Thyroid gland (tissue), 4 donors: ENCODE results near the gene NT5C2. TPM values are rescaled to one million over a fixed set of nuclear protein-coding genes. Genes with fewer than 3 reads are reported as not detected.

Experiments used
- DNase-seq, 2 donors: peaks; one replicate each; pipeline ENCODE4 v3.0.0-alpha.2; 2019
- H3K27ac ChIP-seq, 3 donors: fragments of 200-600 bp; sonication (generic); 1 replicate in 2 of 3; 2 replicates in 1 of 3; pipeline ENCODE4 v1.5.1; 2016 to 2019; ENCODE audit warnings: mild to moderate bottlenecking in 1 of 3, moderate library complexity in 1 of 3
- H3K27me3 ChIP-seq: fragments of 200-600 bp; sonication (generic); one replicate; pipeline ENCODE4 v1.5.1; 2019
- H3K36me3 ChIP-seq, 2 donors: fragments of 200-600 bp; sonication (generic); one replicate each; pipeline ENCODE4 v1.5.1; 2016 to 2019
- H3K4me1 ChIP-seq, 2 donors: fragments of 200-600 bp; sonication (generic); one replicate each; pipeline ENCODE4 v1.5.1; 2017 to 2019
- H3K4me3 ChIP-seq, 3 donors: fragments of 200-600 bp; sonication (generic); replicated peaks in 1 of 3; 1 replicate in 2 of 3; 2 replicates in 1 of 3; pipeline ENCODE4 v1.5.1; 2016; ENCODE audit warnings: mild to moderate bottlenecking in 1 of 3
- H3K9me3 ChIP-seq: fragments of 200-600 bp; sonication (generic); one replicate; pipeline ENCODE4 v1.5.1; 2017
- CTCF ChIP-seq, 6 experiments: fragments of 200-600 bp in 3 of 6; fragments of 450-650 bp in 3 of 6; sonication (generic) in 3 of 6; IDR thresholded peaks; one replicate each; pipeline ENCODE4 v1.5.1; 2016 to 2019; ENCODE audit warnings: antibody characterized with exemption in 6 of 6, mild to moderate bottlenecking in 2 of 6, inconsistent platforms in 1 of 6, moderate library complexity in 1 of 6
- POLR2A ChIP-seq, 2 donors: fragments of 450-650 bp; IDR thresholded peaks; one replicate each; pipeline ENCODE4 v1.6.1; 2017; ENCODE audit warnings: antibody characterized with exemption in 2 of 2, mild to moderate bottlenecking in 2 of 2, moderate library complexity in 1 of 2
- WGBS, 2 donors: methylation state at CpG; one replicate each; pipeline ENCODE4 v1.1.5; 2017; 5-methylcytosine and 5-hydroxymethylcytosine counted together
- intact Hi-C: fragments of 100-400 bp; cut with DNase I; formaldehyde crosslinking; loops from one replicate; pipeline ENCODE4 v1.15.1; 2023
- total RNA-seq, 4 donors: library from RNA; depleted of rRNA; stranded (reverse); fragments of >200 nt; gene quantifications; one replicate each; pipeline ENCODE4 v1.2.3, GENCODE V29; 2016

Gene NT5C2
- total RNA-seq, 4 donors from 2014 or later: 194 to 238 (median 214) TPM

DNA sequence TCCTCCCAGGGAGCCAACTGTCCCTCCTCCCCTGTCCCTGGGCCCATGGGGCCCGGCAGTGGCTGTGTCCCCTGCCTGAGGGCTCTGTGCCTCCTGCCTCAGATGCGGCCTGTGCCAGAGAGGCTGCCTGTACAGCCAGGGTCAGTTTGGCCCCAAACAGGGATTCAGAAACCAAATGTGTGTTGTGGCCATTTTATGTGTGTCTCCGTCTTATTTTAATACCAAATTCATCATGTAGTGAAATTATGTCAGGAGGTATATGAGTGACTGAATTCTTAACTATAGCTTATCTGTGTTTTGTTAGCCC lies 114.8 kb downstream of the NT5C2 start:
- 86 to 90% methylated on average over 3 of the region's 3 CpGs for WGBS, 2 donors
- TF ChIP-seq CTCF (IDR thresholded peaks at IDR 0.05): no peak
- TF ChIP-seq POLR2A (IDR thresholded peaks at IDR 0.05): no peak
- intact Hi-C loops: loop anchor here (10.0 kb wide), 1 partner anchor 167 kb away; the partner anchor contains the start of gene RPEL1
- no peak for DNase-seq
- Histone ChIP-seq H3K27ac (no peak overlapping the region), H3K4me3 (no peak overlapping the region), H3K4me1 (no peaks in the 10 kb centered on the region), H3K36me3 (no peaks in the 10 kb centered on the region), H3K9me3 (no peaks in the 10 kb centered on the region), H3K27me3 (no peaks in the 10 kb centered on the region)

- no peaks in the 10 kb centered on the region for H3K36me3 ChIP-seq
- H3K4me3 ChIP-seq: no peak overlapping the region
- H3K9me3 ChIP-seq: no peaks in the 10 kb centered on the region
- no peaks in the 10 kb centered on the region for H3K27me3 ChIP-seq
- no peak for TF ChIP-seq POLR2A (IDR thresholded peaks at IDR 0.05)
- no peak for TF ChIP-seq CTCF (IDR thresholded peaks at IDR 0.05)
- DNase-seq: no peak
- no peaks in the 10 kb centered on the region for H3K4me1 ChIP-seq
- 85 to 88% methylated on average over 16 of the region's 16 CpGs for WGBS, 2 donors
- intact Hi-C loops: loop anchor here (10.0 kb wide), 1 partner anchor 167 kb away; the partner anchor contains the start of gene RPEL1
- no peak overlapping the region for H3K27ac ChIP-seq
Observed at GRCh38 chr10:103077491-103078308, 115.4 kb downstream of the NT5C2 start.

DNA sequence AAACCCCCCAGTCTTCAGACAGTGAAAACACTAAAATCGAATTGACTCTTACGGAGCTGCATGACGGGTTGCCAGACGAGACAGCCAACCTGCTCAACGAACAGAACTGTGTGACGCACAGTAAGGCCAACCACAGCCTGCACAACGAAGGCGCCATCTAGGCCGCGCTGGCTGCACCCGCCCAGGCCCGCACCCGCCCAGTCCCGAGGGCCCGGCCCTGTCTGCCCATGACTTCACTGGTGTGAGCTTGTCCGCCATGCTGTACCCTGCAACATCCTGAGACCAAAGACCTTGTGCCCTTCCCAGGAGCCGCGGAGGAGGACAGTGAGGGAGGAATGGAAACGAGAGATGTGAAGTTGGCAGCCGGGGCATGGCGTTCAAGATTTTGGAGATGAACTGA lies 116.1 kb downstream of the NT5C2 start:
- intact Hi-C loops: loop anchor here (10.0 kb wide), 1 partner anchor 168 kb away; the partner anchor contains the start of gene RPEL1
- Histone ChIP-seq H3K27me3 (no peaks in the 10 kb centered on the region), H3K4me1 (no peaks in the 10 kb centered on the region), H3K4me3 (no peak overlapping the region), H3K36me3 (no peaks in the 10 kb centered on the region), H3K27ac (no peak overlapping the region), H3K9me3 (no peaks in the 10 kb centered on the region)
- WGBS, 2 donors: 92 to 96% methylated on average over 12 to 21 of the region's 21 CpGs
- TF ChIP-seq CTCF (IDR thresholded peaks at IDR 0.05) (no peak), POLR2A (IDR thresholded peaks at IDR 0.05) (no peak)
- DNase-seq: no peak

GRCh38 chr10:103072891-103073290 lies 120.2 kb downstream of the NT5C2 start:
- no peaks in the 10 kb centered on the region for H3K27me3 ChIP-seq
- intact Hi-C loops: loop anchor here (5.0 to 10.0 kb wide), 2 partner anchors 172 to 241 kb away; partner anchors contain the start of gene RPEL1
- H3K36me3 ChIP-seq: no peaks in the 10 kb centered on the region
- H3K27ac ChIP-seq: no peak overlapping the region
- 97 to 100% methylated on average over 8 of the region's 8 CpGs for WGBS, 2 donors
- DNase-seq: no peak
- TF ChIP-seq POLR2A (IDR thresholded peaks at IDR 0.05): no peak
- no peak for TF ChIP-seq CTCF (IDR thresholded peaks at IDR 0.05)
- H3K9me3 ChIP-seq: no peaks in the 10 kb centered on the region
- no peaks in the 10 kb centered on the region for H3K4me1 ChIP-seq
- H3K4me3 ChIP-seq: no peak overlapping the region

DNA sequence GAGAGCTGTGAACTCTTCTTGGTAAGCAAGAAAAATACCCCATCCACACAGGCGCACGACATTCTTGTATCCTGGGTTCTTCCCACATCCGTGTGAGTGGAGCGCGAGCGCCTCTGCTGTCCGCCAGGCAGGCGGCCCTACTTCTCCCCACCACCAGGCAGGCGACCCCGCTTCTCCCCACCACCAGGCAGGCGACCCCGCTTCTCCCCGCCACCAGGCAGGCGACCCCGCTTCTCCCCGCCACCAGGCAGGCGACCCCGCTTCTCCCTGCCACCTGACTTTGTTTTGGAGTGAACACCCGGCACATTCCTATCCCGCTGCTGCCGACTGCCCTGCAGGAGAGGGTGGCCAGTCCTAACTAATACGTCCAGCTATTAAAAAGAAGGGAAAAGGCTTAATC lies 120.8 kb downstream of the NT5C2 start:
- WGBS, 2 donors: 95 to 96% methylated on average over 22 of the region's 22 CpGs
- intact Hi-C loops: loop anchor here (5.0 to 10.0 kb wide), 2 partner anchors 173 to 240 kb away; partner anchors contain the start of gene RPEL1
- H3K36me3 ChIP-seq: no peaks in the 10 kb centered on the region
- H3K4me1 ChIP-seq: no peaks in the 10 kb centered on the region
- H3K27ac ChIP-seq: no peak overlapping the region
- DNase-seq: no peak
- TF ChIP-seq POLR2A (IDR thresholded peaks at IDR 0.05): no peak
- no peak for TF ChIP-seq CTCF (IDR thresholded peaks at IDR 0.05)
- no peaks in the 10 kb centered on the region for H3K9me3 ChIP-seq
- H3K27me3 ChIP-seq: no peaks in the 10 kb centered on the region
- H3K4me3 ChIP-seq: no peak overlapping the region
